ENCODE data around the gene GPT2. TPM values are rescaled to one million over a fixed set of nuclear protein-coding genes. Genes with fewer than 3 reads are reported as not detected.

The GPT2 gene
- total and polyA plus RNA-seq, 2 donors (not counting 3 experiments of a cell fraction or from before 2014, with no cell fraction given), result 10.8 to 17.9 TPM

DNA sequence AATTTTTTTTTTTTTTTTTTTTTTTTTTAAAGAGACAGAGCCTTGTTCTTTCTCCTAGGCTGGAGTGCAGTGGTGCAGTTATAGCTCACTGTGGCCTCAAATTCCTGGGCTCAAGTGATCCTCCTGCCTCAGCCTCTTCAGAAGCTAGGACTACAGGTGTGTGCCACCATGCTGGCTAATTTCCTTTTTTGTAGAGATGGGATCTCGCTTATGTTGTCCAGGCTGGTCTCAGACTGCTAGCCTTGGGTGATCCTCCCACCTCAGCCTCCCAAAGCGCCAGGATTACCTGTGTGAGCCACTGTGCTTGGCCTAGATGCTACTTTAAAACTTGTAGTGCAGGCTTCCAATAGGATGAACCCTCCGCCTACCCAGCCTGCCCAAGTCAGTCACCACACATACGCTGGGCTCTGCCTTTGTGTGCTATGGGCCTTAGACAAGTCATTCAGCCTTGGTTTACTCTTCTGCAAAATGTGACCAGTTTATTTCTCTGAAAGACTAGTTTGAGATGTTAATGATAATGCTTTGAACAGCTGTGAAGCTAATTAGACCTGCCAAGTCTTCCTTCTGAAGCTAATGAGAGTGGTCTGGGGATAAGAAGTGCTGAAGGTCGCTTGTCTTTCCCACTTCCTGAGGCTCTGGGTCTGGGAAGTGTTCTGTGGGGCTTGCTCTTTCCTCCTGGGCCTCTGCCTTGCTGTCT lies 5.2 kb downstream of the GPT2 start:
- TF ChIP-seq MYC (IDR thresholded peaks at IDR 0.05; ENCODE audit: low read depth, low read length) (no peak), POLR2AphosphoS5 (IDR thresholded peaks at IDR 0.05; ENCODE audit: insufficient read depth, low read depth, low read length) (no peak), GATA2 (IDR thresholded peaks at IDR 0.05; ENCODE audit: insufficient read depth, insufficient read length, low read depth, low read length) (no peak), EZH2 (IDR thresholded peaks at IDR 0.05; ENCODE audit: borderline replicate concordance, low read depth, low read length, severe bottlenecking) (no peak), JUN (IDR thresholded peaks at IDR 0.05; ENCODE audit: borderline replicate concordance, insufficient read depth, insufficient read length, low read depth) (no peak), FOS (IDR thresholded peaks at IDR 0.05; ENCODE audit: borderline replicate concordance, insufficient read depth, low read length) (no peak), CTCF (IDR thresholded peaks at IDR 0.05; ENCODE audit: extremely low read depth in 1 of 2, insufficient read depth in 1 of 2, low read depth in 1 of 2, low read length in 2 of 2) (no peak)
- TF ChIP-seq, protein P1, sequence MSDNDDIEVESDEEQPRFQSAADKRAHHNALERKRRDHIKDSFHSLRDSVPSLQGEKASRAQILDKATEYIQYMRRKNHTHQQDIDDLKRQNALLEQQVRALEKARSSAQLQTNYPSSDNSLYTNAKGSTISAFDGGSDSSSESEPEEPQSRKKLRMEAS (IDR thresholded peaks at IDR 0.05; ENCODE audit: insufficient read depth, insufficient read length), result no peak
- no peaks in the 10 kb centered on the region for H3K36me3 ChIP-seq (ENCODE audit: control insufficient read depth in 2 of 2, extremely low read depth in 1 of 2, insufficient read depth in 2 of 2, low read length in 2 of 2)
- dilution Hi-C loops (cut with MboI; ENCODE audit: extremely low pct_ligation_motif_present, low sequenced_read_pairs), result no loop called here
- no peak overlapping the region for H3K27ac ChIP-seq (ENCODE audit: insufficient read depth, low read depth, low read length)
- no peaks in the 10 kb centered on the region for H3K79me2 ChIP-seq (ENCODE audit: control insufficient read depth, insufficient read depth, low read length)
- CTCF ChIA-PET, result interaction anchor here (0.6 to 1.2 kb wide), 4 partner anchors 18 to 55 kb away, joined by 3 to 6 read pairs (median 3); no protein-coding TSS in a partner anchor
- POLR2A ChIA-PET, result no interaction called here
- H3K4me1 ChIP-seq (ENCODE audit: control insufficient read depth, extremely low read depth, insufficient read depth, low read length), result peaks cover 3% of the 10 kb centered on the region
- intact Hi-C loops (cut with micrococcal nuclease), result no loop called here
- FAIRE-seq, result no peak
- H3K4me3 ChIP-seq (replicated peaks in 1 of 3; ENCODE audit: insufficient read depth in 1 of 3, low read depth in 1 of 3, low read length in 3 of 3), result no peak overlapping the region
- H4K20me1 ChIP-seq (replicated peaks; ENCODE audit: control insufficient read depth, extremely low read depth, insufficient read depth, low read length), result no peaks in the 10 kb centered on the region
- no peak overlapping the region for H3K9ac ChIP-seq (replicated peaks; ENCODE audit: extremely low read depth, insufficient read depth, low read length)
- H3K9me1 ChIP-seq (replicated peaks; ENCODE audit: control insufficient read depth, extremely low read depth, insufficient read depth, low read length), result no peaks in the 10 kb centered on the region
- no peaks in the 10 kb centered on the region for H3K9me3 ChIP-seq (replicated peaks; ENCODE audit: control insufficient read depth, insufficient read depth, low read length)
- no TSS peak for BruUV-seq (replicated peaks)
- no peak overlapping the region for H3K4me2 ChIP-seq (ENCODE audit: insufficient read depth, low read length)
- H3K27me3 ChIP-seq (ENCODE audit: control insufficient read depth in 2 of 2, insufficient read depth in 2 of 2, low read length in 2 of 2), result no peaks in the 10 kb centered on the region
- no peak for DNase-seq (ENCODE audit: low read depth, low spot score)
- no peak overlapping the region for H2AFZ ChIP-seq (ENCODE audit: low read depth, low read length)

Measured in endothelial cell of umbilical vein (primary cell).